GM12874 (cell line): Measurements from ENCODE around the gene PPP2R5E.

ENCODE experiments used
- CTCF ChIP-seq: IDR thresholded peaks from 2 replicates; pipeline ENCODE4 v1.5.1; 2011; ENCODE audit warnings: low read depth, mild to moderate bottlenecking, control low read depth, low read length, moderate library complexity; ENCODE audit not compliant: insufficient read depth

PPP2R5E gene

GRCh38 chr14:63428486-63428885 lies 114.7 kb downstream of the PPP2R5E start:
- no peak for TF ChIP-seq CTCF

GRCh38 chr14:63426838-63427352 lies 116.3 kb downstream of the PPP2R5E start:
- no peak for TF ChIP-seq CTCF

- TF ChIP-seq CTCF, result no peak
These were observed 119.3 kb downstream of the PPP2R5E start for GRCh38 chr14:63423889-63424288.

GRCh38 chr14:63423381-63423780 lies 119.8 kb downstream of the PPP2R5E start:
- TF ChIP-seq CTCF, result no peak

- TF ChIP-seq CTCF, result no peak
These were observed 121.3 kb downstream of the PPP2R5E start for GRCh38 chr14:63421919-63422318.

GRCh38 chr14:63421226-63421625 lies 122.0 kb downstream of the PPP2R5E start:
- TF ChIP-seq CTCF, result no peak

- TF ChIP-seq CTCF, result no peak
These were observed 125.2 kb downstream of the PPP2R5E start for GRCh38 chr14:63418020-63418419.
